H1 (cell line): Measurements from ENCODE around the gene CIITA. TPM values are rescaled to one million over a fixed set of nuclear protein-coding genes. Genes with fewer than 3 reads are reported as not detected.

Experiments used
- CTCF ChIA-PET: fragments of 300-600 bp; sonication (Branson Sonifier 250); formaldehyde crosslinking; loops from one replicate; lab custom pipeline; 2021; ENCODE audit not compliant: partially characterized antibody; lab: Charles Lee
- POLR2A ChIA-PET: fragments of 300-600 bp; sonication (Branson Sonifier 250); formaldehyde crosslinking; loops from one replicate; lab custom pipeline; 2021; ENCODE audit warnings: inconsistent platforms; ENCODE audit not compliant: partially characterized antibody; lab: Charles Lee
- DNase-seq, 2 experiments: peaks; one replicate each; pipeline versions ENCODE4 v3.0.0 to v3.0.0-alpha.2; 2010 to 2022; ENCODE audit warnings: low spot score in 2 of 2, low read depth in 1 of 2, mixed read lengths in 1 of 2
- FAIRE-seq: peaks from 2 replicates; lab custom pipeline; 2011; peaks lifted over from hg19 to GRCh38; lab: Jason Lieb, UNC
- H2AFZ ChIP-seq: 2 replicates; pipeline ENCODE4 v1.8.1; 2012; ENCODE audit warnings: low read length, inconsistent platforms
- H2AK5ac ChIP-seq: 2 replicates; pipeline ENCODE4 v1.6.1; 2013; ENCODE audit warnings: low read depth, low read length
- H2BK120ac ChIP-seq: replicated peaks from 2 replicates; pipeline ENCODE3; 2013; ENCODE audit warnings: low read depth, low read length, inconsistent platforms
- H2BK12ac ChIP-seq: 2 replicates; pipeline ENCODE4 v1.6.1; 2013; ENCODE audit warnings: low read depth, low read length
- H2BK15ac ChIP-seq: 2 replicates; pipeline ENCODE4 v1.6.1; 2013; ENCODE audit warnings: low read length
- H2BK20ac ChIP-seq: 2 replicates; pipeline ENCODE4 v1.6.1; 2013; ENCODE audit warnings: low read length
- H2BK5ac ChIP-seq: 2 replicates; pipeline ENCODE4 v1.6.1; 2013; ENCODE audit warnings: low read depth, low read length
- H3K14ac ChIP-seq: 2 replicates; pipeline ENCODE4 v1.6.1; 2013; ENCODE audit warnings: inconsistent platforms; ENCODE audit not compliant: insufficient read length
- H3K18ac ChIP-seq: 2 replicates; pipeline ENCODE4 v1.6.1; 2013; ENCODE audit warnings: low read length; ENCODE audit errors: extremely low read depth
- H3K23ac ChIP-seq: 2 replicates; pipeline ENCODE4 v1.6.1; 2013; ENCODE audit warnings: inconsistent platforms; ENCODE audit not compliant: insufficient read length
- H3K23me2 ChIP-seq: 2 replicates; pipeline ENCODE4 v1.6.1; 2013; ENCODE audit warnings: low read depth, low read length
- H3K27ac ChIP-seq: 2 replicates; pipeline ENCODE4 v1.6.1; 2011; ENCODE audit warnings: low read depth, low read length, inconsistent platforms
- H3K27me3 ChIP-seq, 4 experiments: replicated peaks in 1 of 4; 1 replicate in 1 of 4; 2 replicates in 3 of 4; pipeline versions ENCODE4 v1.6.1 to v1.8.1; 2011 to 2013; ENCODE audit warnings: low read length in 3 of 4, mild to moderate bottlenecking in 3 of 4, inconsistent platforms in 2 of 4, mixed read lengths in 2 of 4, moderate library complexity in 1 of 4; ENCODE audit not compliant: control insufficient read depth in 3 of 4, insufficient read depth in 3 of 4; ENCODE audit errors: extremely low read depth in 1 of 4
- H3K36me3 ChIP-seq, 4 experiments: 2 replicates each; pipeline versions ENCODE4 v1.6.1 to v1.8.1; 2011 to 2013; ENCODE audit warnings: mild to moderate bottlenecking in 4 of 4, low read length in 3 of 4, moderate library complexity in 2 of 4, control low read depth in 1 of 4, inconsistent platforms in 1 of 4; ENCODE audit not compliant: insufficient read depth in 4 of 4, control insufficient read depth in 2 of 4
- H3K4ac ChIP-seq: replicated peaks from 2 replicates; pipeline ENCODE3; 2013; ENCODE audit warnings: low read length, low read depth, mixed read lengths, inconsistent platforms; ENCODE audit not compliant: insufficient read length
- H3K4me1 ChIP-seq, 4 experiments: replicated peaks in 1 of 4; 1 replicate in 1 of 4; 2 replicates in 3 of 4; pipeline versions ENCODE4 v1.6.1 to v1.8.1; 2011 to 2013; ENCODE audit warnings: low read length in 3 of 4, inconsistent platforms in 2 of 4, mixed read lengths in 1 of 4; ENCODE audit not compliant: insufficient read depth in 4 of 4, control insufficient read depth in 3 of 4
- H3K4me2 ChIP-seq, 2 experiments: 2 replicates each; pipeline versions ENCODE4 v1.6.1 to v1.8.1; 2011 to 2013; ENCODE audit warnings: low read depth in 2 of 2, low read length in 2 of 2, control low read depth in 1 of 2, inconsistent platforms in 1 of 2, mild to moderate bottlenecking in 1 of 2; ENCODE audit not compliant: insufficient read depth in 1 of 2
- H3K4me3 ChIP-seq, 4 experiments: fragments of 200-600, 300-600 bp in 1 of 4; sonication (generic), shearing (Covaris generic), sonication (Bioruptor Twin) in 1 of 4; 2 replicates each; pipeline versions ENCODE4 v1.5.1 to v1.8.1; 2011 to 2016; ENCODE audit warnings: low read length in 4 of 4, low read depth in 3 of 4, control low read depth in 2 of 4, inconsistent platforms in 2 of 4, mild to moderate bottlenecking in 2 of 4, mixed read lengths in 1 of 4, moderate library complexity in 1 of 4; ENCODE audit not compliant: insufficient read depth in 2 of 4; ENCODE audit errors: extremely low read depth in 1 of 4
- H3K56ac ChIP-seq: replicated peaks from 2 replicates; pipeline ENCODE3; 2013; ENCODE audit warnings: low read depth, mild to moderate bottlenecking, mixed read lengths, low read length, inconsistent platforms; ENCODE audit not compliant: insufficient read length
- H3K79me1 ChIP-seq: 2 replicates; pipeline ENCODE4 v1.6.1; 2013; ENCODE audit warnings: low read depth, low read length, control low read depth
- H3K79me2 ChIP-seq, 2 experiments: 2 replicates each; pipeline versions ENCODE4 v1.6.1 to v1.8.1; 2012 to 2013; ENCODE audit warnings: low read length in 2 of 2, mild to moderate bottlenecking in 2 of 2, inconsistent platforms in 1 of 2; ENCODE audit not compliant: insufficient read depth in 2 of 2, control insufficient read depth in 1 of 2
- H3K9ac ChIP-seq, 4 experiments: replicated peaks in 1 of 4; 1 replicate in 1 of 4; 2 replicates in 3 of 4; pipeline versions ENCODE4 v1.6.1 to v1.8.1; 2011 to 2013; ENCODE audit warnings: low read depth in 3 of 4, low read length in 3 of 4, control low read depth in 2 of 4, mild to moderate bottlenecking in 2 of 4, moderate library complexity in 2 of 4, inconsistent platforms in 1 of 4; ENCODE audit errors: extremely low read depth in 1 of 4
- H3K9me3 ChIP-seq, 2 experiments: 2 replicates each; pipeline versions ENCODE4 v1.6.1 to v1.8.1; 2012 to 2013; ENCODE audit warnings: mild to moderate bottlenecking in 2 of 2, moderate library complexity in 2 of 2, control low read depth in 1 of 2, inconsistent platforms in 1 of 2, low read depth in 1 of 2, low read length in 1 of 2, mixed read lengths in 1 of 2; ENCODE audit not compliant: insufficient read depth in 2 of 2
- H4K20me1 ChIP-seq, 2 experiments: replicated peaks in 1 of 2; 2 replicates each; pipeline versions ENCODE3 to v1.8.1; 2011 to 2013; ENCODE audit warnings: inconsistent platforms in 2 of 2, low read length in 2 of 2, mild to moderate bottlenecking in 1 of 2; ENCODE audit not compliant: insufficient read depth in 2 of 2, control insufficient read depth in 1 of 2
- H4K5ac ChIP-seq: 2 replicates; pipeline ENCODE4 v1.6.1; 2013; ENCODE audit warnings: low read length, low read depth, mixed read lengths, inconsistent platforms; ENCODE audit not compliant: insufficient read length
- H4K8ac ChIP-seq: 2 replicates; pipeline ENCODE4 v1.8.0; 2013; ENCODE audit warnings: mild to moderate bottlenecking, moderate library complexity, low read length, inconsistent platforms; ENCODE audit not compliant: insufficient read depth; ENCODE audit errors: extremely low read depth
- H4K91ac ChIP-seq: replicated peaks from 2 replicates; pipeline ENCODE3; 2013; ENCODE audit warnings: low read length, mixed read lengths, inconsistent platforms; ENCODE audit not compliant: insufficient read length
- CREB1 ChIP-seq: IDR thresholded peaks from 2 replicates; pipeline ENCODE4 v1.6.1; 2012; ENCODE audit warnings: inconsistent platforms
- HDAC6 ChIP-seq: IDR thresholded peaks from one replicate; pipeline ENCODE4 v1.7.1; 2012; ENCODE audit warnings: low read depth, mild to moderate bottlenecking, inconsistent platforms, low read length, moderate library complexity
- KDM1A ChIP-seq: fragments of 200-600, 300-600 bp; sonication (generic); IDR thresholded peaks from 2 replicates; pipeline ENCODE4 v1.7.1; 2016; ENCODE audit warnings: mild to moderate bottlenecking, low read length, borderline replicate concordance
- WGBS, 2 experiments: shearing (Covaris generic) in 1 of 2; methylation state at CpG; one replicate each; pipeline versions ENCODE4 v1.1.6 to v1.1.7; 2013 to 2015; ENCODE audit warnings: low lambda C conversion rate in 2 of 2, mixed read lengths in 2 of 2, inconsistent platforms in 1 of 2, low coverage in 1 of 2, missing lambda C conversion rate in 1 of 2; ENCODE audit not compliant: insufficient replicate concordance in 2 of 2, insufficient coverage in 1 of 2, insufficient read length in 1 of 2; ENCODE audit errors: extremely low coverage in 1 of 2, missing lambda C conversion rate in 1 of 2; 5-methylcytosine and 5-hydroxymethylcytosine counted together
- polyA plus RNA-seq, 7 experiments: library from polyadenylated mRNA; depleted of rRNA in 3 of 7; stranded (reverse) in 5 of 7; unstranded in 2 of 7; fragments of >200 nt in 5 of 7; fragments of 200-250 nt in 2 of 7; gene quantifications; 1 replicate in 5 of 7; 2 replicates in 1 of 7; 4 replicates in 1 of 7; pipeline versions ENCODE4 v1.2.1 to v1.2.3, GENCODE V29; 2011 to 2013; ENCODE audit warnings: missing spikeins in 2 of 7, mixed read lengths in 2 of 7
- total RNA-seq: library from RNA; stranded (reverse); fragmentation: NEBNext Ultra II Directional; extraction: Animal tissue kit (Norgen Biotek cat#: 25700); gene quantifications from 2 replicates; pipeline ENCODE4 v1.2.1, GENCODE V29; 2021
- TF ChIP-seq, protein P1 (sequence below): IDR thresholded peaks from 2 replicates; pipeline ENCODE4 v1.6.1; 2012; ENCODE audit warnings: inconsistent platforms

The CIITA gene
- total and polyA plus RNA-seq, 2 of the 8 experiments (the other 6 are each of a cell fraction or from before 2014, with no cell fraction given), result 0.07 to 0.17 TPM

DNA sequence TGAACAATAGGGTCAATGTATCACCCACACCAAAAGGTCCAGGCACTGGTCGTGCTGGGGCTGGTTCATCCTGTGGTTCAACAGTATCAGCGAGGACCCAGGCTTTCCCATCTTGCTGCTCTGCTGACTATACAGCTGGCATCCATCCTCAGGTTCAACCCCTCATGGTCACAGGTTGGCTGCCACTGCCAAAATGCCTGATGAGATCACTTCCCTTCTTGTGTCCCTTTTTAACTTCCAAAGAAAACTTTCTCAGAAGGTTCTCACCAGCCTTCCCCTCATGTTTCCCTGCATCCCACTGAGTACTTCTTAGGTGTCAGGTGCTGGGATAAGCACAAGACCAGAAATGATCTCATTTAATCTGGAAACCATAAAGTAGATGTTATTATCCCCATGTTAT lies 93.1 kb downstream of the CIITA start:
- peaks cover 0 to 2% (median 0%) of the 10 kb centered on the region in 4 experiments; a peak in 2 of 7 replicates for H3K4me1 ChIP-seq
- no peak overlapping the region for H3K4me2 ChIP-seq
- H2BK120ac ChIP-seq, result no peak overlapping the region
- no peak overlapping the region for H2BK15ac ChIP-seq
- no peak overlapping the region for H3K56ac ChIP-seq
- H3K4ac ChIP-seq, result no peak overlapping the region
- H3K9me3 ChIP-seq, result no peaks in the 10 kb centered on the region
- no peak overlapping the region for H3K18ac ChIP-seq
- no peak overlapping the region for H4K91ac ChIP-seq
- TF ChIP-seq HDAC6 (no peak), KDM1A (no peak), CREB1 (no peak)
- TF ChIP-seq, protein P1, sequence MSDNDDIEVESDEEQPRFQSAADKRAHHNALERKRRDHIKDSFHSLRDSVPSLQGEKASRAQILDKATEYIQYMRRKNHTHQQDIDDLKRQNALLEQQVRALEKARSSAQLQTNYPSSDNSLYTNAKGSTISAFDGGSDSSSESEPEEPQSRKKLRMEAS, result no peak
- no peak for DNase-seq
- no peaks in the 10 kb centered on the region for H3K23me2 ChIP-seq
- peaks cover 0 to 3% of the 10 kb centered on the region in 2 experiments for H4K20me1 ChIP-seq
- H2AK5ac ChIP-seq, result no peak overlapping the region
- H3K79me2 ChIP-seq, result no peaks in the 10 kb centered on the region
- ChIA-PET CTCF (interaction anchor here (1.4 to 8.2 kb wide), 6 partner anchors 8 to 417 kb away, joined by 3 to 67 read pairs (median 5); no protein-coding TSS in a partner anchor), POLR2A (no interaction called here)
- no peak overlapping the region for H3K4me3 ChIP-seq
- no peak overlapping the region for H4K5ac ChIP-seq
- H2AFZ ChIP-seq, result no peak overlapping the region
- H3K14ac ChIP-seq, result no peak overlapping the region
- no peak overlapping the region for H2BK5ac ChIP-seq
- H3K79me1 ChIP-seq, result no peaks in the 10 kb centered on the region
- no peak overlapping the region for H3K23ac ChIP-seq
- no peak overlapping the region for H2BK20ac ChIP-seq
- H3K27ac ChIP-seq, result no peak overlapping the region
- 87% methylated on average over 2 of the region's 2 CpGs; no CpG with 5 or more reads in 1 of the 2 experiments for WGBS, 2 experiments
- no peaks in the 10 kb centered on the region for H3K27me3 ChIP-seq
- H3K36me3 ChIP-seq, result peaks cover 0 to 3% (median 0%) of the 10 kb centered on the region in 4 experiments; a peak in 1 of 8 replicates
- H4K8ac ChIP-seq, result no peak overlapping the region
- no peak overlapping the region for H2BK12ac ChIP-seq
- FAIRE-seq, result no peak
- no peak overlapping the region for H3K9ac ChIP-seq
